HFFc6 (cell line): Measurements from ENCODE around the gene CCDC40. TPM values are rescaled to one million over a fixed set of nuclear protein-coding genes. Genes with fewer than 3 reads are reported as not detected.
"Not testable (repeated sequence)": the region's sequence is repeated elsewhere in the genome, so short reads cannot be mapped to it uniquely, and the experiment has no call there.

ENCODE experiments used
- DNase-seq: peaks from one replicate; pipeline ENCODE4 v3.0.0-alpha.2; 2018
- H3K27ac Mint-ChIP-seq: 2 replicates; pipeline ENCODE4 v1.8.0; 2020; ENCODE audit warnings: mild to moderate bottlenecking, mixed read lengths
- H3K27me3 Mint-ChIP-seq: 2 replicates; pipeline ENCODE4 v1.8.0; 2021; ENCODE audit warnings: mild to moderate bottlenecking, moderate library complexity, mixed read lengths; ENCODE audit not compliant: insufficient read depth
- H3K36me3 Mint-ChIP-seq: 2 replicates; pipeline ENCODE4 v1.8.0; 2021; ENCODE audit warnings: low read depth, mixed read lengths
- H3K4me1 Mint-ChIP-seq: 2 replicates; pipeline ENCODE4 v1.8.0; 2020; ENCODE audit warnings: low read depth, mixed read lengths
- H3K4me3 Mint-ChIP-seq: 2 replicates; pipeline ENCODE4 v1.8.0; 2020; ENCODE audit warnings: mild to moderate bottlenecking, moderate library complexity, mixed read lengths
- H3K9me3 Mint-ChIP-seq: 2 replicates; pipeline ENCODE4 v1.8.0; 2020; ENCODE audit warnings: mild to moderate bottlenecking, mixed read lengths
- total RNA-seq, 6 experiments: library from RNA; stranded (reverse); fragmentation: NEBNext Ultra II Directional; extraction: Animal tissue kit (Norgen Biotek cat#: 25700); gene quantifications; 2 replicates in 1 of 6; 3 replicates in 5 of 6; pipeline ENCODE4 v1.2.3, GENCODE V29; 2021
- TF ChIP-seq, protein P1 (sequence below): fragments of 200-600 bp; sonication (generic); IDR thresholded peaks from 2 replicates; pipeline ENCODE4 v1.5.0; 2021; ENCODE audit warnings: antibody characterized with exemption, mild to moderate bottlenecking

CCDC40 gene
- total RNA-seq, 6 experiments from 2014 or later: 1.7 to 3.2 (median 2.1) TPM

DNA sequence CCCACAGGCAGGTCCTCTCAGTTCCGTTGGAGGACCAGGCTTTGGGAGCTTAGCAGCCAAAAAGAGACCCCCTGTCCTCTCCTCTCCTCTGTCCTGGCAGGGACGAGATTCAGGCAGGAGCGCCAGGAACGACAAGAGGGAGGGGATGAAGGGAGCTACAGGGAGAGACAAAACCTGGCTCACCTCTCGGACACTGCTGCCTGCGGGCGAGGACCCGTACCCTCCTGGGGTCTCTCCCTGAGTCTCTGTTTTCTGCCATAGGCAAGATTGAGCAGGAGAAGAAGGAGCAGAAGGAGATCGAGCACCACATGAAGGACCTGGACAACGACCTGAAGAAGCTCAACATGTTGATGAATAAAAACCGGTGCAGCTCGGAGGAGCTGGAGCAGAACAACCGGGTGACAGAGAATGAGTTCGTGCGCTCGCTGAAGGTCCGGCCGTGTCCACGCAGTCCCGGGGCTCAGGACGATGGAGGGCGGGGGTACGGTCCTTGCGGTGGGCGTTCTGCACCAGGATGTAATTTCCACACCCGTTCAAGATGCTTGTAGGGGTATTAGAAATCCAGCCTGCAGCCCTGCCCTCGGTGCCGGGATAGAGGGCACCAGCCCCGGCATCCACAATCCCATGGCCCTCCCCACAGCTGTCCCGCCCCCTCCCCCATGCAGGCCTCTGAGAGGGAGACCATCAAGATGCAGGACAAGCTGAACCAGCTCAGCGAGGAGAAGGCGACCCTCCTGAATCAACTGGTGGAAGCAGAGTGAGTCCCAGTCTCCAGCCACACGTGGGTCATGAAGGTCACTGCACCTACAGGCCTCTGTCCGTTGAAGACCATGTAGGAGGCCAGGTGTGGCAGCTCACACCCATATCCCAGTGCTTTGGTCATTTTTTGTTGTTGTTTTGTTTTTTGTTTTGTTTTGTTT, 51.2 kb downstream of the CCDC40 start:
- Mint-ChIP-seq H3K4me1 (no peaks in the 10 kb centered on the region), H3K27me3 (peaks cover 18% of the 10 kb centered on the region), H3K36me3 (no peaks in the 10 kb centered on the region), H3K4me3 (no peak overlapping the region), H3K9me3 (no peaks in the 10 kb centered on the region), H3K27ac (no peak overlapping the region)
- TF ChIP-seq, protein P1, sequence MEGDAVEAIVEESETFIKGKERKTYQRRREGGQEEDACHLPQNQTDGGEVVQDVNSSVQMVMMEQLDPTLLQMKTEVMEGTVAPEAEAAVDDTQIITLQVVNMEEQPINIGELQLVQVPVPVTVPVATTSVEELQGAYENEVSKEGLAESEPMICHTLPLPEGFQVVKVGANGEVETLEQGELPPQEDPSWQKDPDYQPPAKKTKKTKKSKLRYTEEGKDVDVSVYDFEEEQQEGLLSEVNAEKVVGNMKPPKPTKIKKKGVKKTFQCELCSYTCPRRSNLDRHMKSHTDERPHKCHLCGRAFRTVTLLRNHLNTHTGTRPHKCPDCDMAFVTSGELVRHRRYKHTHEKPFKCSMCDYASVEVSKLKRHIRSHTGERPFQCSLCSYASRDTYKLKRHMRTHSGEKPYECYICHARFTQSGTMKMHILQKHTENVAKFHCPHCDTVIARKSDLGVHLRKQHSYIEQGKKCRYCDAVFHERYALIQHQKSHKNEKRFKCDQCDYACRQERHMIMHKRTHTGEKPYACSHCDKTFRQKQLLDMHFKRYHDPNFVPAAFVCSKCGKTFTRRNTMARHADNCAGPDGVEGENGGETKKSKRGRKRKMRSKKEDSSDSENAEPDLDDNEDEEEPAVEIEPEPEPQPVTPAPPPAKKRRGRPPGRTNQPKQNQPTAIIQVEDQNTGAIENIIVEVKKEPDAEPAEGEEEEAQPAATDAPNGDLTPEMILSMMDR: no peak
- DNase-seq: no peak

DNA sequence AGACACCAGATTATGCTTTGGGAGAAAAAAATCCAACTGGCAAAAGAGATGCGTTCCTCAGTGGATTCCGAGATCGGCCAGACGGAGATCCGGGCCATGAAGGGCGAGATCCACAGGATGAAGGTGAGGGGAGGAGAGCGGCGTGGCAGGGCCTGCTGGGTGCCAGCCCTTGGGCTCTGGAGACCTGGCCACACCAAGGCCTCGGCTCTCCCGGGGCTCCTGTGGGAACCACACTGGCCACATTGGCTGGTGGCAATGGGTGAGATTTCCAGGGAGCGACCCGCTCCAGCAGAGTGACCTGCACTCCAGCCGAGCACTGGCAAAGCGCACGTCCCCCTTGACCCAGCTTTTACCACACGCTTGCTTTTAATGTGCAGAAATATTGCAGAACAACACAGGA, 53.3 kb downstream of the CCDC40 start:
- TF ChIP-seq, protein P1: no peak
- Mint-ChIP-seq H3K4me3 (no peak overlapping the region), H3K9me3 (no peaks in the 10 kb centered on the region), H3K4me1 (no peaks in the 10 kb centered on the region), H3K27ac (no peak overlapping the region), H3K27me3 (peaks cover 25% of the 10 kb centered on the region), H3K36me3 (no peaks in the 10 kb centered on the region)
- no peak for DNase-seq

DNA sequence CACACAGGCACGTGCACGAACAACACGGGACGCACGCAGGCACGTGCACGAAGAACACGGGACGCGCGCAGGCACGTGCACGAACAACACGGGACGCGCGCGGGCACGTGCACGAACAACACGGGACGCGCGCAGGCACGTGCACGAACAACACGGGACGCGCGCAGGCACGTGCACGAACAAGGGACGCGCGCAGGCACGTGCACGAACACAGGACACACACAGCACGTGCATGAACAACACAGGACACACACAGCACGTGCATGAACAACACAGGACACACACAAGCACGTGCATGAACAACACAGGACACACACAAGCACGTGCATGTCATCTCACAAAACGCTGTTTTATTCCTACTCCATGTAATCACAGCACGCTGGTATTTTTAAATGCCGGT, 53.7 kb downstream of the CCDC40 start:
- H3K36me3 Mint-ChIP-seq, H3K9me3 Mint-ChIP-seq, DNase-seq, H3K27ac Mint-ChIP-seq, H3K4me1 Mint-ChIP-seq, H3K4me3 Mint-ChIP-seq: not testable (repeated sequence)
- peaks cover 28% of the 10 kb centered on the region for H3K27me3 Mint-ChIP-seq

DNA sequence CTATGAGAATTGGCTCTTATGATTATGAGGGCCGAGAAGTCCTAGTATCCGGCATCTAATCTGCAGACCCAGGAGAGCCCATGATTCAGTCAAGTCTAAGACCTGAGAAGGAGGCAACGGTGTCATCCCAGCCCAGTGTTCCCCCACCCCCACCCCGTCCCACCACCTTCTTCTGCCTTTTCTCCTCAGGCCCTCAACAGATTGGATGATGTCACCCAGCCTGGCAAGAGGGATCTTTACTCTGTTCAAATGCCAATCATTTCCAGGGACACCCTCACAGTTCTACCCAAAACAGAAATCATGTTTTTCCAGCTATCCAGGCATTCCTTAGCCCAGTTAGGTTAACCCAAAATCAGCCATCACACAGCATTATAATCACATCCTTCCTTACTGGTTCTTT, 54.9 kb downstream of the CCDC40 start:
- peaks cover 26% of the 10 kb centered on the region for H3K27me3 Mint-ChIP-seq
- no peaks in the 10 kb centered on the region for H3K9me3 Mint-ChIP-seq
- no peak overlapping the region for H3K4me3 Mint-ChIP-seq
- H3K27ac Mint-ChIP-seq: no peak overlapping the region
- H3K36me3 Mint-ChIP-seq: no peaks in the 10 kb centered on the region
- no peak for DNase-seq
- H3K4me1 Mint-ChIP-seq: no peaks in the 10 kb centered on the region
- TF ChIP-seq, protein P1: no peak

DNA sequence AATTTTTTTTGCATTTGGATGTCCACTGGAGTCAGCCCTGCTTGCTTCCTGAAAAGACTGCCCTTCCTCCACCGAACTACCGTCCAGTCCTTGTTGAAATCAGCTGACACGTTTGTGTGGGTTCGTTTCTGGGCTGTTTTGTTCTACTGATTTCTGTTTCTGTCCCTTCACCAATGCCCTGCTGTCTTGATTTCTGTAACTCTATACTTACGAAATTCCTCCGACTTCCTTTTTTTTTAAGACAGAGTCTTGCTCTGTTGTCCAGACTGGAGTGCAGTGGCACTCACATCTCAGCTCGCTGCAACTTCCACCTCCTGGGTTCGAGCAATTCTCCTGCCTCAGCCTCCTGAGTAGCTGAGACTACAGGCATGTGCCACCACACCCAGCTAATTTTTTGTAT, 56.5 kb downstream of the CCDC40 start:
- Mint-ChIP-seq H3K9me3 (no peaks in the 10 kb centered on the region), H3K27me3 (peaks cover 26% of the 10 kb centered on the region), H3K4me1 (no peaks in the 10 kb centered on the region), H3K36me3 (no peaks in the 10 kb centered on the region), H3K4me3 (no peak overlapping the region), H3K27ac (no peak overlapping the region)
- TF ChIP-seq, protein P1: no peak
- no peak for DNase-seq

DNA sequence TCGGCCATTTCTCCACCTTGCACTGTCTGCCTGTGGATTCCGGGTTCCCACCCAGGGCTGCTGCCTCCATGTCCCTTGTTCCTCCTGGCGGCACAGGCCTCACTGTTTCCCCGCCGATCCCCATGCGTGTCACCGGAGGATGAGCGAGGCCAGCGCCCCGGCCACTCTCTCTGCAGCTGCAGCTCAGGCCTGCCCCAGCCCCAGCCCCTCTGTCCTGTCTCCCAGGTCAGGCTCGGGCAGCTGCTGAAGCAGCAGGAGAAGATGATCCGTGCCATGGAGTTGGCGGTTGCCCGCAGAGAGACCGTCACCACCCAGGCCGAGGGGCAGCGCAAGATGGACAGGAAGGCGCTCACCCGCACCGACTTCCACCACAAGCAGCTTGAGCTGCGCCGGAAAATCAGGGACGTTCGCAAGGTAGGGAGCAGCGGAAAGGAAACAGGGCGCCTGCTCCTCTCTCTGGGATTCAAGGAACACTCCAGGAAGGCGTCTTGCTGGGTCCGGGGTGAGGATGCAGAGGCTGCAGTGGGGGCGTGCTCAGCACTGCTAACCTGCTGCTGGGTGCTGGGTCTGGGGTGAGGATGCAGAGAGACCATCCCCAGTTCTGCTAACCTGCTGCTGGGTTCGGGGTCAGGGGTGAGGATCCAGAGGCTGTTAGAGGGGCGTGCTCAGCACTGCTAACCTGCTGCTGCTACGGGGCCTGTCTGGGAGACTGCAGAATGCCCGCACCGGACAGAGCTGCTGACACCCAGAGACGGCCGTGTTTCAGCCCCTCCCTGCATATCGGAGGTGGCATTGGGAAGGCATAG, 58.8 kb downstream of the CCDC40 start:
- H3K9me3 Mint-ChIP-seq: no peaks in the 10 kb centered on the region
- H3K36me3 Mint-ChIP-seq: no peaks in the 10 kb centered on the region
- H3K27ac Mint-ChIP-seq: no peak overlapping the region
- H3K4me3 Mint-ChIP-seq: no peak overlapping the region
- TF ChIP-seq, protein P1: no peak
- peaks cover 2% of the 10 kb centered on the region for H3K4me1 Mint-ChIP-seq
- no peak for DNase-seq
- peaks cover 22% of the 10 kb centered on the region for H3K27me3 Mint-ChIP-seq
